AG09309 (cell line): ENCODE data around the gene EMC6.

Experiments used
- DNase-seq: peaks from one replicate; pipeline ENCODE4 v3.0.0-alpha.2; 2010; ENCODE audit warnings: low read depth
- H3K4me3 ChIP-seq: 2 replicates; pipeline ENCODE4 v1.5.1; 2011; ENCODE audit warnings: mild to moderate bottlenecking, low read depth, low read length, moderate library complexity; ENCODE audit not compliant: control insufficient read depth
- TF ChIP-seq, protein P1 (sequence below): IDR thresholded peaks from 2 replicates; pipeline ENCODE4 v1.5.1; 2011; ENCODE audit warnings: mild to moderate bottlenecking, low read depth, low read length, inconsistent platforms; ENCODE audit not compliant: insufficient read depth, control insufficient read depth; ENCODE audit errors: missing control alignments

EMC6 gene

GRCh38 chr17:3660311-3660891, 8.2 kb upstream of the EMC6 start:
- DNase-seq = no peak
- no peak overlapping the region for H3K4me3 ChIP-seq
- TF ChIP-seq, protein P1, sequence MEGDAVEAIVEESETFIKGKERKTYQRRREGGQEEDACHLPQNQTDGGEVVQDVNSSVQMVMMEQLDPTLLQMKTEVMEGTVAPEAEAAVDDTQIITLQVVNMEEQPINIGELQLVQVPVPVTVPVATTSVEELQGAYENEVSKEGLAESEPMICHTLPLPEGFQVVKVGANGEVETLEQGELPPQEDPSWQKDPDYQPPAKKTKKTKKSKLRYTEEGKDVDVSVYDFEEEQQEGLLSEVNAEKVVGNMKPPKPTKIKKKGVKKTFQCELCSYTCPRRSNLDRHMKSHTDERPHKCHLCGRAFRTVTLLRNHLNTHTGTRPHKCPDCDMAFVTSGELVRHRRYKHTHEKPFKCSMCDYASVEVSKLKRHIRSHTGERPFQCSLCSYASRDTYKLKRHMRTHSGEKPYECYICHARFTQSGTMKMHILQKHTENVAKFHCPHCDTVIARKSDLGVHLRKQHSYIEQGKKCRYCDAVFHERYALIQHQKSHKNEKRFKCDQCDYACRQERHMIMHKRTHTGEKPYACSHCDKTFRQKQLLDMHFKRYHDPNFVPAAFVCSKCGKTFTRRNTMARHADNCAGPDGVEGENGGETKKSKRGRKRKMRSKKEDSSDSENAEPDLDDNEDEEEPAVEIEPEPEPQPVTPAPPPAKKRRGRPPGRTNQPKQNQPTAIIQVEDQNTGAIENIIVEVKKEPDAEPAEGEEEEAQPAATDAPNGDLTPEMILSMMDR = no peak

- DNase-seq = no peak
- no peak overlapping the region for H3K4me3 ChIP-seq
- TF ChIP-seq, protein P1 = no peak
Observed at GRCh38 chr17:3663102-3664011, 5.3 kb upstream of the EMC6 start.

DNA sequence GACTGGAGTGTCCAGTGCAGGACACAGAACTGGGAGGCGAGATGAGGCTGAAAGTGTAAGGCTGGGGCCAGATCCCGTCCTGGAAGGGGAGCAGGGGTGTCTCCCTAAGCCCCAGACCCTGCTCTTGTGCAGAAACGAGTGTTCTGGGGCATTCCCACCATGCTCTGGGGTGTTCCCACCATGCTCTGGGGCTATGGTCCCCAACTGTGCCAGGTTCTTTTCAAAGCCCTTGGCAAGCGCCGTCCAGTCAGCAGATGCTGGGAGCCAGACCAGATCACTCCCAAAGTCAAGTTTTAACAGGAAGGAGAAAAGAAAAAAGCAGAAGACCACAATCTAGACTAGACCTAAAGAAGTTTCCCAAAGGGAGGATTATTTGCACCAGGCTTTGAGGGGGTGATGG, 2.8 kb upstream of the EMC6 start:
- TF ChIP-seq, protein P1 = no peak

DNA sequence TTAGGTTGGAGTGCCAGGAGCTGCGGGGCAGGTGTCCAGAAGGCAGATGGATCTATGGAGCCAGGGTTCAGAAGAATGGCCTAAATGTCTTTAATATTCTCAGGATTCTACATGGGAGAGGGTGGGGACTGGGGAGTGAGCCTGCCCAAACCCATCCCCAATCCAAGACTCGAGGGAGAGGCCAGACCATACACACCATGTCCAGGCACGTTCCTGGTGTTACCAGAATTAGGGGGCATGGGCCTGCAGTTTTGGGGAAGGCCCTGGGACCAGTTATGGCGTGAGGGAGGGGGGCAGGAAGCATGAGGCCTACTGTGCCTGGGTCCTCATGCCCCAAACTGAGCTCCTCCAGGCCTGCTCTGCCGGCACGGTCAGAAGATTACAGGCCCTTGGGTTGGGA, 2.1 kb upstream of the EMC6 start:
- DNase-seq = no peak
- H3K4me3 ChIP-seq = peak overlapping the region; percentile 31
- TF ChIP-seq, protein P1 = no peak

More for the DNA sequence above, 2.8 kb upstream of the EMC6 start:
- DNase-seq = no peak
- no peak overlapping the region for H3K4me3 ChIP-seq

- peak; percentile 66 for DNase-seq
- TF ChIP-seq, protein P1 = peak; percentile 4
- peak overlapping the region; percentile 70 for H3K4me3 ChIP-seq
Observed at GRCh38 chr17:3667366-3668278, 990 bp upstream of the EMC6 start.

DNA sequence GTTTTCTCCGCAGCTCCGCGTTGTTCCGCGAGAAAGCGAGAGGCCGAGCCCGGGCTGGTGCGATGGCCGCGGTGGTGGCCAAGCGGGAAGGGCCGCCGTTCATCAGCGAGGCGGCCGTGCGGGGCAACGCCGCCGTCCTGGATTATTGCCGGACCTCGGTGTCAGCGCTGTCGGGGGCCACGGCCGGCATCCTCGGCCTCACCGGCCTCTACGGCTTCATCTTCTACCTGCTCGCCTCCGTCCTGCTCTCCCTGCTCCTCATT, 404 bp downstream of the EMC6 start:
- TF ChIP-seq, protein P1 = no peak
- DNase-seq = no peak
- peak overlapping the region; percentile 95 for H3K4me3 ChIP-seq
